NCI-H1105 (cell line): ENCODE measurements around the gene FOXN3.
A peak's percentile ranks its signal among the peaks of the same experiment; 100 is the strongest.
"Not testable (repeated sequence)": the region's sequence is repeated elsewhere in the genome, so short reads cannot be mapped to it uniquely, and the experiment has no call there.

ENCODE experiments used
- DNase-seq: peaks from one replicate; lab custom pipeline; 2025; lab: John Stamatoyannopoulos, UW

FOXN3 gene

DNA sequence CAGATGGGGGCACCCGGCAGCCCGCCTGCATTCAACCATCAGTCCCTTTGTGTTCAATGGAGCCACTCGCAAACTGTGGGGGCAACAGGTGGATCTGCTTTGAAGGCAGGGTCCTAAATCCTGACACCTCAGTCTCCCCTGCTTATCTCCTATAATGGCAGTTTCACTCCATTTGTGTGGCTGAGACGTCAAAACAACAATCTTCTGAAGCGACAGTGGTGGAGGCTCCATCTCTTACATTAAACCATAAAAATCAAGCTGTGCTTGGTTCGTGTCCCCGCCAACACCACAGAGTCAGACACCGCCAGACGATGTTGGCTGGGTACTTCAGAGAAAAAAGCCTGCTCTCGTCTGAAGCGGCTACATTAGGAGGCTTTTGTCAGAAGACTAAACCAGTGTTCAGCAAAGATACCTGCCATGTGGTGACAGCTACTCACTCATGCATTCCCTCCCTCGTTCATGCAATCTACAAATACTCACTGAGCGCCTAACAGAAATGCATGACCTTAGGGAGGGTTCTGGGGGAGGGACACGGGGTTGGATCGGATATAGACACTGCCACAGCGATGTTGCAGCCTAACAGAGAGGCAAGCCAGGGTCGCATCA lies 253.9 kb downstream of the FOXN3 start:
- no peak for DNase-seq

DNA sequence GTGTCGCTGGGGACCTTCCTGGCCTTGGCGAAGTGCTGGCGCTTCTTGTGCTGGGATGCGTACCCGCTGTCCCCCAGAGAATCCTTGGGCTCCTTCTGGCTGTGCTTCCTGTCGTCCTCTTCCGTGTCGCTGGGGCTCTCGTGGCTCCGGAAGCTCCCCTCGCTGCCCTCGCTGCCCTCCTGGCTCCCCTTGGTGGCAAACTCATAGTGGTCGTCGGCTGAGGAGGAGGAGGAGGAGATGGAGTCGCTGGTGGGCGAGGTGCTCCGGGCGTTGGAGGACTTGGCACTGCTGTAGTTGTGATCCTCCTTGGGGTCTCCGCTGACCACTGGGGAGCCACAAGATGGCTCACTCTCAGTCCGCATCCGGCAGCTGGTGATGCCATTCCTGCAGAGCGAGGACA lies 254.4 kb downstream of the FOXN3 start:
- DNase-seq, result no peak

DNA sequence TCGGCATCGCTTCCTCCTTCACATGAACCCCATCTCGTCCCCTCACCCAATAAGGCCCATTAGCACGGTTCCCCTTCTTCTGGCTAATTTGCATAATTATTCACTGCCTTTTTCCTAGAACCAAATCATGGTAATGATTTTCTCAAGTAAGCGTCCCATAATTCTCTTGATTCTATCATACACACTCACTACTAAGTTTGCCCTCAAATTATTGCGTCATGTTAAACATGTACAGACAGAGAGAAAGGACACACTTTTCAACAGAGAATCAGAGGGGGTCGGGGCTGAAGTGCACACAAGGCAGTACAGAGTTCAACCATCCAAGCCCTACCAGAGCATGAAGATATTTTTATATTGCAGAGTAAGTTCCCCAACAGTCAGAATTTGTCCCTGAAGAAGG lies 256.6 kb downstream of the FOXN3 start:
- no peak for DNase-seq

DNA sequence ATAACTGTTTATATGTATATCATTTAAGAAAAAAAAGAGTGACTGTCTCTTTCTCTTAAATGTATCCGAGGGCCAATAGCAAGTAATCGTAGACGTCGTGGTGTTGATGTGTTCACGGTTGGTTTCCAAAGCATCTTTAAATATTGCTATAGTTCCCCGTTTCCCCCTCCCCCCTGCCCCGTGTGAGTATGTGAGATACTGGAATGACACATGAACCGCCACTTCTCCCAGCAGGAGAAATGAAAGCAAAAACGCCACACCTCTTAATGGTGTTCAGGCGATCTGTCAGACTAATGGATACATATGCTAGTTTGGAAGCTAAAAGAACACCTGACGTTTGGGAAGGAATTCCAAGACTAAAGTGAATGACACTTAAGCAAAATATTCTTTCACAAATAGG lies 258.3 kb downstream of the FOXN3 start:
- no peak for DNase-seq

DNA sequence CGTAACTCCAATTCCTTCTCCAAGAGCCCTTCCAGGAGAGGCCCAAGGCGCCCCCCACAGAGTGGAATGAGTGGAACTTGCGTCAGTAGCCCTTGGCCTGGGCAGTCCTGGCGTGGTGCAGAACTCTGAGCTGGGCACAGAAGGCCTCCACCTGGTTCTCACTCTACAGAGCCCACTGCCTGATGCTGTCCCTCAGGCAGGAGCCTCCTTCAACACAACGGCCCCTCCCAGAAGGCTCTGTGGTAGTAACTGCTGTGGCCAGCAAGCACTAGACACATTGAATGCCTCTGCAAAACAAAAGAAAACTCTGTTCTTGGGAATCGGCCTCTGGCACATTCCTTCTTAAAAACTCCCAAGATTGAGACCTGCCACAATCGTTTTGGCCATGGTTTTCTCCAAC lies 258.9 kb downstream of the FOXN3 start:
- DNase-seq, result not testable (repeated sequence)

DNA sequence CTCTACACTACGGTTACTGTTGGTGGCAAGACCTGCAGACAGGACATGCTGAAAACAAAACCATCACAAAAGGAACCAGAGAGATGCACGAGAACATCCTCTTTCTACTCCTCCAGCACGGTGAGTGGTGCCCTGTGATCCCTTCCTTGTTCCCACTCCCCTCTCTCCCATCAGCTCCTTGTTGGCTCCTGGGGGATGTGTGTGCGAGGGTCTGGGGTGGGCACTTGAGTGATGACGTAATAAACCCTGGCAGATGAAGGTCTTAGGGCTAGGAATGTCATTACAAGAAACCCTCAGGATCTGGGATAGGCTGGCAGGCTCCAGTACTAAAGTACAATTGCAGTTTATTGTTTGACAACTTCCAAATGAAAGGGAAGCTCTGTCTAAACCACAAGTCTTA lies 261.5 kb downstream of the FOXN3 start:
- no peak for DNase-seq

DNA sequence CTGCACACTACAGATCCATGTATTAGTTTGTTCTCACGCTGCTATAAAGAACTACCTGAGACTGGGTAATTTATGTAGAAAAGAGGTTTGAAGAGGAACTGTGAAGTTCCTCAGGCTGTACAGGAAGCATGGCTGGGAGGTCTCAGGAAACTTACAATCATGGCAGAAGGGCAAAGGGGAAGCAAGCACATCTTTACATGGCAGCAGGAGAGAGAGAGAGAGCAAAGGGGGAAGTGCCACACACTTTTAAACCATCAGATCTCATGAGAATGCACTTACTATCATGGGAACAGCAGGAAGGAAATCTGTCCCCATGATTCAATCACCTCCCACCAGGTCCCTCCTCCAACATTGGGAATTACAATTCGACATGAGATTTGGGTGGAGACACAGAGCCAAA lies 265.3 kb downstream of the FOXN3 start:
- DNase-seq, result not testable (repeated sequence)

DNA sequence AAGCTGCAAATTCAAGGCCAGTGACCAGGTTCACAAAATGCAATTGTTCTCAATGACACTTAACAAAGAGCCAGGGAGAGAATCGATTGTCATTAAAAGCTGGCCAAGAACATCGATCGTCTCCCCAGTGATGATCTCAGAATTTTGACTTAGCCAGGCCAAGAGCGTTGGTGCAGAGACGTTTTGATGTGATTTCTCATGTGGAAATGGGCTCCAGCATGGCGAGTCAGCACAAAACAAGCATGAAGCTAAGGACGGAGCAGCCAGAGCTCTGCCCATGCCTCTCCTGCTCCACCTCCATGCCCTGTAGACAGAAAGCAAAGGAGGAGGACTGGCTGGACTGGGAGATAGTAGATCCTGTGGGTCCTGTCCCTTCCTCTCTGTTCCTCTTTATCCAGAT lies 270.8 kb downstream of the FOXN3 start:
- no peak for DNase-seq

DNA sequence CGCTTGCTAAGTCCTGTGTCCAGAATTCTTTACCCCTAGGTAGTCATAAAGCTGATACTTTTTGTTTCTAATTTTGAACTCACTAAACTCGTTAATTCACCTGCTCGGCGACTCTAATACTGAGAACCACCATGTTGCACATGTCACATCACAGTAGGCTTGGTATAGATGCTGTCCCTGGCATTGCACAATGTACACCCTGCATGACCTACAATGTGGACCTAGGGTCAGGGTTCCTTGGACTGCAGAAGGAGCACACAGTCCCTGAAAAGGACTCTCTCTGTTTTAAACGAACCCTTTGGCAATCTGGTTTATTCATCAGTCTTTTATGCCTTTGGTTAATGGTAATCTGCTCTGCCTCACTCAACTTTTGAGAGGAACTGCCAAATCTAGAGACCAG lies 272.4 kb downstream of the FOXN3 start:
- DNase-seq, result no peak

DNA sequence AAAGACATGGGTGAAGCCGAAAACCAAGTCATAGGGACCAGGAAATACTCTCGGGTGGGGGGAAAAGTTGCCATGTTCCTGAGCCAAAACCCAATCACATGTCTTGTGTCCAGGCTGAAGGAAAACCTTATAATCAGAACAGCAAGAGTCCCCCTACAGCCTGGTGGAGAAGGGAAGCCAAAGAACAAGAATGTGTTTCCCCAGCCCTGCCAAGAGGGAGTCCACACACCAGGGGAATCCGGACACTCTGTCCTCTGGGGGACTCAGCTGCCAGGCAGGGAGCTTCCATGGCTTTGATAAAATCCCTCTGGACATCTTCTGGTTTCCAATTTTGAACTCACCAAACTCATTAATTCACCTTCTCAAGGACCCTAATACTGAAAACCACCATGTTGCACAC lies 273.0 kb downstream of the FOXN3 start:
- DNase-seq, result no peak

DNA sequence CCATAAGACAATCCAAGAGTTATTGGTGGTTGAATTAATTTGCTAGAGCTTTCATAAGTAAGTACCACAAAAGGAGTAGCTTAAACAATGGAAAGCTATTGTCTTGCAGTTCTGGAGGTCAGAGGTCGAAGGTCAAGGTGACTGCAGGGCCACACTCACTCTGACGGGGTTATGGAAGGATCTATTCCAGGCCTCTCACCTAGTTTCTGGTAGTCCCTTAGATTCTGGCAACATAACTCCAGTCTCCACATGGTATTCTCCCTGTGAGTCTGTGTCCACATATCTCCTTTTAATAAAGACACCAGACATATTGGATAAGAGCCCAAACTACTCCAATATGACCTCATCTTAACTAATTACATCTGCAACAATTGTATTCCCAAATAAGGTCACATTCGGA lies 273.4 kb downstream of the FOXN3 start:
- DNase-seq, result no peak

DNA sequence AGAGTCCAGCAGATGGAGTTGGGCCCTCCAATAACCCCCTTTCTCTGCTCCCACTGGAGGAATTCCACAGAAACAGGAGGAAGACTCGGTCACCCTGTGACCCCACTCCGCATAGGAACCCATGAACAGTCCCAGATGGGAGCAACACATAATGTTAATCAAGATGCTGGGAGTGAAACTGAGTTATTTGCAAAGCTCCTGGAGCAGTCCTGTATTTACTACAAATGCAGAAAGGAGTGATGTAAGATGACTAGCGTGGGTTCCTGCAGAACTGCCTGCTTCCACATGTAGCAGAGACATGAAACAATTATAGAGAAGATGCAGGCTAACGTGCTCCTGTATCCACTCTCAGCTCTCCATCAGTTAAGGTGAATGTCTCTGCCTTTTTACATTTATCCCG lies 274.7 kb downstream of the FOXN3 start:
- DNase-seq, result no peak

DNA sequence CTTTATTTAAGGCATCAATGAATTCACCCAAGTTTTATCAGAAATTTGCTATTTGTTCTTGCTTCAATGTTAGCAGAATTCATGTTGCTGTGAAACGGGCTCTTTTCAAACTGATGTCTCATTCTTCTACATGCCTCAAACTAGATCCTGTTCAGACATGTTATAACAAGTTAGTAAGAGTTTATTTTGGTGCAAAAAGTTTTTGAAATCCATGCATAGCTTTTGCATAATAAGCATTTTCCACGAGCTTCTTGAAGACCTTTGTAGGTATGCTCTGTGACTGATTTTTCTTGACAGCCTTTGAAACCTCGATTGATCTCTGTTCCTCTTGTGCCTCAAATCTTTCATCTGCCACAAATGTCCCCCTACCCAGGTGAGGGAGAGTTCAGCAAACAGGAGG lies 275.2 kb downstream of the FOXN3 start:
- no peak for DNase-seq

DNA sequence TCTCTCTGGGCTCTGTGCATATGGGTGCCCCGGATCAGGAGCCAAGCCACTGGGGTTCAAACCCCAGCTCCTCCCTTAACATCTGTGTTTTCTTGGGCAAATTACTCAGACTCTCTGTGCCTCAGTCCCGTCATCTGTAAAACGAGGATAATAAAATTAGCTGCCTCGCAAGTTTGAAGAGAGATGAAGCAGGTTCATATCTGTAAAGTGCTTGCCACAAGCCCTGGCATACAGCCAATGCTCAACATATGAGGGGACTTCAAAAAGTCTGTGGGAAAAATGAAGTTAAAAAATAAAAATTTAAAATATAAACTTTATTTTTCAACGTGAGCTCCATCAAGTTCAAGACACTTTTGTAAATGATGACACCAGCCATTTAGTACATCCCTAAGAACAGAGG lies 276.7 kb downstream of the FOXN3 start:
- peak; percentile 18 for DNase-seq

DNA sequence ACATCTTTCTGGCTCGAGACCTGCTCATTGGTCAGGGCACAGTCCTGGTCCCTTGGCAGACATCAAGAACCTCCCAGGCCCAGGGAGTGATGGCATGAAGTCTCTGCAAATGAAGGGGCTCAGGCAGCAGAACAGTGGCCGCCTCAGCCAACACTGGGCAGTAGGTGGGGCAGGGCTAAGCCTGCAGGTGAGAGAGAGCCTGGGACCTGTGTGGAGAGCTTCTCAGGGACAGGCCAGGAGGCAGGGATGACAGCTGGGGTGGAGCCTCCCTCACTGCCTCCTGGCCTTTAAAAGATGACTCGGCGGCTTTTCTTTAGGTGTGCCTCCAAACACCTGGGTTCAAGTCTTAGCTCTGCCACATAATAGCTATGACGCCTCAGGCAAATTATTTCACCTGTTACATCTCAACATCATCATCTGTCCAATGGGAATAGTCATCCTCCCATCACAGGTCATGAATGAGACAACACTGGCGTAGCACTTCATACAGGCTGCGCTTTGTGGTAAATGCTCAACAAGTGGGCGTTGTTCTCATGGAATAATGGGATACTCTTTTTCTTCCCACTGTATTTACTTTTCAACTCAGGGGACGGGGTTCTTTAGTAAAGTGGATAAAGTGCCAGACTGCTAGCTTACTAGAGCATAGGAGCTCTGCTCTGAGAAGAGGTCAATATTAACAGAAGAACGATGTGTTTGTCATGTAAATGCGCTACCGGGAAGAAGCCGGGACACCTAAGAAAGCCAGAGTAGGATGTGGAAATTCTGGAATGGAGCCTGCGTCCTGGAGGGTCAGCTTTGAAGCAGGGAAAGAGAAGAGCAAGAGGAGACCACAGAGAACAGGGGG lies 277.4 kb downstream of the FOXN3 start:
- peak; percentile 3 for DNase-seq

DNA sequence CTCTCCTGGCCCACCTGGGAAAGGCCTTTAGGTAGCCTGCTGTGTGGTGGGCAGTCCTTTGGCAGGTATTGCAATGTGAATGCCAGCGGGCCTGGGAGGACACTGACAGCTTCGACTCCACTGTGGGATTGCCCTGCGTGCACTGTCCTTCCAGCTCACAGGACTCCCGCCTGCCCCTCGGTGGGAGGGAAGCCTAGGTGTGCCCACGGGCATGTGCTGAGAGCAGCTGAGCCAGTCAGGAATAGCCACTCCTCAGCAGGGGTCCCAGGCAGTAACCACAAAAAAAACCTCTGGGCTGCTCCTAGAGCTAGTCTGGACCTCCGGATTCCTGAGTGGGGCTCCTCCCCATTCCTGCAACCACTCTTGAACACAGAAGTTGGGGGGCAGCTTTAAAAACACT lies 278.2 kb downstream of the FOXN3 start:
- DNase-seq, result no peak

DNA sequence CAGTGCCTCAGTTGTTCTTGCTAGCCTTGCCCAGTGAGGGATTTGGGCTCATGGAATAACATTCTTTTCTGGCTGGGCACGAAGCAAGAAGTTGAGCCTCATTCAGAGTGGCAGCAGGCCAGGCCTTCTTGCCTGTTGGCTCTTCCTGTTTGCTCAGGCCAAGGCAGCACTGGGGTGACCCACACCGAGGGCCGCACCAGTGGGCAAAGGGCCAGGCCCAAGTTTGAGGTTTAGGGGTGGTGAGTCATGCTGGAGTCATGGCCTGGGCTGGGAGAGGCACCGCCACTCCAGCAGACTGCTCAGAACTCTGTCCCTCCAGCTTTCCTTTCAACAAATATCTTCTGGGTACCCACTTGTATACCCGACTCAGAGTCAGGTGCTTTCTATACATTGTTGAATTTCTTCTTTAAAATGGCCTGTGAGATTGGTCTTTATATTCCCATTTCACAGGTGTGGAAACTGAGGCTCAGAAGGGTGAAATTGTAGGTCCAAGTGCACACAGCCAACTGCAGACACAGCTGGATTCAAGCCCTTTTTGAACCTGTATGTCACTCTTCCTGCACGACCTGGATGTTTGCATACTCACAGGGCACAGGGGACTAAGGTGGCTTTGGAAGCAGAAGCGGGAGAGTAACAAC lies 279.4 kb downstream of the FOXN3 start:
- DNase-seq, result no peak

DNA sequence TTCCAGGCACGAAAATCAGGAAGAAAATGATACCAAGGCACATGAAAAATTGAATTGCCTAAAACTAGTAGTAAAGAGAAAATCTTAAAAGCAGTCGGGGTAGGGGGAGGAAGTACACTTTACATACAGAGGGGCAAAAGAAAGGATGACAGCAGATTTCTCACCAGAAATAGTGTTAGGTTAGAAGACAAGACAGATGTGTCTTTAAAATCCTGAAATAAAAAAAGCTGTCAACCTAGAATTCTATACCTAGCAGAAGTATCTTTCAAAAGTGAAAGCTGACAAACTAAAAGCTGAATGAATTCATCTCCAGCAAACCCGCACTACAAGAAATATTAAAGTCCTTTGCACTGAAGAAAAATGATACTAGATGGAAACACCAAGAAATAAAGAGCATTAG lies 280.4 kb downstream of the FOXN3 start:
- no peak for DNase-seq

DNA sequence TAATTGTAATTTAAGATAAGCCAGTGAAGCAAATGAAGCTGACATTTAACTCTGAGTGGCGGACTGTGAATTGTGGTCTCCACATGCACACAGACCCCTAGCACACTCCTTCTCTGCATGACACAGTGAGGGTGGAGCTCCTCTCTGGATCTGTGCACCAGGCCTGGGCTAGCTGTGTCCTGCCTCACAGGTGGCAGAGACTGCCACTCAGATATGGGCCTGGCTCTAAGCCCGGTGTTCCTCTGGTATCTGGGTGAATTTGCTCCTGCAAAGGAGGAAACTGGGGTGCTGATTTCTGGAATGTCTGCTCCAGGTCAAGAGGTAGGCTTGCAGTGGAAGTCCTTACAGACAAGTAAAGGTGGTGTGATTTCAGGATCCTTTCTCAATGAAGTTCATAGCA lies 282.4 kb downstream of the FOXN3 start:
- no peak for DNase-seq

DNA sequence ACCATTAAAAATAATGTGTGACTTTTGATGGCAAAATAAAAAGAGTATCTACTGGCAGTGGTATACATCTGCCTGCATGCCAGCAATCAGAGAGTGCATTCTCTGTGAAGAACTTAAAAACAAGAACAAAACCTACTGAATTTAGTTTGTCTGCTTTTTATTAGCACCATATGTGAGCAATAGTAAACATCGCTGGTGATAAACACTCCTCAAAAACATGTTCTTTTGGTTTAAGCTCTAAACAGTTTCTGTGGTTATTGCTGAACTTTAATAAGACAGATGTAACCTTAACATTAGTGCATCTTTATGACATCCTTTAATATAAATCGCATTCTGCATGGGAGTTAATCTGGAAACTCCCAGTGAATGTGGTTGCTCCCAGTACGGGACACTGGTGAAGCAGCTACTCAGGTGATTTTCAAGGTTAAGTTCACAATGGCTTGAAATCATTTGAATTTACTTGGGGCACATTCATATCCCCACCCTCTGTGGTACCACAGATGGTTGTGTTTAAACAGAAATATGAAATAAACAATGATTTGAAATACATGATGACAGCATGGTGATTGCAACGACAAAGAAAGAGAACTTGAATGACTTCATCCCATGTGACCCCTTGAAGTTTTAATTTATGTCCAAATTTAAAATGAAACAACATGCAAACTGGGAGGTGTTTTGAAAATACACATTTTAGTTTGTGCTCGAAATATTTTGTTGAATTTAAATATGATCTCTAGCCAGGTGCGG lies 285.9 kb downstream of the FOXN3 start:
- DNase-seq, result no peak

DNA sequence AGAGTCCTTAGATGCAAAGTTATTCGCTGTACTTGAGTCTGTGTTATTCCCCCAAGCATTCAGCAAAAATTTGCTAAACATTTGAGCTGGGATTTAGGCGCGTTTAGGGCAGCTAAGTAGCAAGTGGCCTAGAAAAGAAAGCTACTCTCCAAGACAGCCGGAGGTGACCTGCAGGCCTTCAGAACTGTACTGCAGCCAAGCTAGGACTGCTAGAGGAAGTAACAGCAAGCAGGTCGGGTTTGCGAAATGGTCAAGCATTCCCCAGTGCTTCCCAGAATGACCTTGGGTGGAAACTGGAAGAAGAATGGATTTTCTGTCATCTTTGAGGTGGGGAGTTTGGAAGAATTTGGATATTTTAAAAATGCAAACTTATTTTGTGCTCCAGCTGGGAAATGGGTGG lies 287.5 kb downstream of the FOXN3 start:
- DNase-seq, result no peak

DNA sequence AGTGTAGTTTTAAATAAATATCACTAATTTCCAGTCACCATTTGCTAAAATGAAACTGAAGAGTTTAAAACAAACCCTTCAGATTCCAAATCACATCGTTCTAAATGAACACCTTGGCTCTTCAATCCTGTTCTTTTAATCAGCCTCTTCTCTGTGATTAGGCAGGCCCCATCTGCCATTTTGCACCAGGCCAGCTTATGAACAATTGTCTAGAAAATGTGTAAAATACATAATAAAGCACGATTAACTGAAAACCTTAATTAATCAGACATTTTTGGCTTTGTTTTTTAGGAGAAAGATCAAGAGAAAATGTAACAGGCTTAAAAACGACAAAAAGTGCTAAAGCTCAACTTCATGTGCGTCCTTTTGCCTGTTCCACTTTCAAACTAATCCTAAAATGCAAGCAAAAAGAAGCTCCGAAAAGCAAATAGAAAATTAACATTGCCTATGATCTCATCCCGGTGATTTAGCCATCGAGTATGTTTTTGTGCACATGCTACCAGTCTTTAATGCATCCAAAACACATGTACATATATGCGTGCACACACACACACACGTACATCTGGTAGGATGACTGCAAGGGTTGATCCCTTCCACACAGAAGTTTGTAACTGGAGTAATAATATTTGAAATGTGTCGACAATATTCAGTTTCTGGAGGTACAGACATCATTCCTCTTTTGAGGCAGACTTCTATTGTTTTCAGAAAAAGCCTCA lies 288.6 kb downstream of the FOXN3 start:
- no peak for DNase-seq
